SKM-1 (cell line): ENCODE data around the gene BAZ1B.
"Not testable (repeated sequence)": the region's sequence is repeated elsewhere in the genome, so short reads cannot be mapped to it uniquely, and the experiment has no call there.

Experiments used
- DNase-seq: peaks from one replicate; lab custom pipeline; 2025; ENCODE audit not compliant: unreplicated experiment; lab: John Stamatoyannopoulos, UW

Gene BAZ1B

GRCh38 chr7:73429622-73430505 lies 92.2 kb downstream of the BAZ1B start:
- no peak for DNase-seq

DNA sequence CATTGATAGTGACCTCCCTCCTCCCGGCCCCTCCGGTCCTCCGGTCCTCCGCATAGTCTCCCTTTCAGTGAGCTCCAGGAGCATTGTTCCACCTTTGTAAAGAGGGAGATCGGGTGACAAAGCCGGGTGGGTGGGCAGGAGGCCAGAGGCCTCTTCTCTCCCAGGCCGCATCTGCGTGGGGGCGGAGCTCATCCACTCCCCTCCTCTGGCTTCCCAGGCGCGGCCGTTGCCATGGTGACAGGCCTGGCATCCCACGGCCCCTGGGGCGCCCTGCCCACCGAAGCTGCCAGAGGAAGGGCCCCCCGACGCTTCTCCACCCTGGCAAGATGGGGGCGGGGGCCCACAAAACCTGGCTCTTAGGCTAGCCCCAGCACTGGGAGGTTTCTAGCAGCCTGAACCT lies 92.9 kb downstream of the BAZ1B start:
- no peak for DNase-seq

- no peak for DNase-seq
These were observed 93.9 kb downstream of the BAZ1B start for GRCh38 chr7:73427902-73428787.

- no peak for DNase-seq
These were observed 96.1 kb downstream of the BAZ1B start for GRCh38 chr7:73426016-73426415.

DNA sequence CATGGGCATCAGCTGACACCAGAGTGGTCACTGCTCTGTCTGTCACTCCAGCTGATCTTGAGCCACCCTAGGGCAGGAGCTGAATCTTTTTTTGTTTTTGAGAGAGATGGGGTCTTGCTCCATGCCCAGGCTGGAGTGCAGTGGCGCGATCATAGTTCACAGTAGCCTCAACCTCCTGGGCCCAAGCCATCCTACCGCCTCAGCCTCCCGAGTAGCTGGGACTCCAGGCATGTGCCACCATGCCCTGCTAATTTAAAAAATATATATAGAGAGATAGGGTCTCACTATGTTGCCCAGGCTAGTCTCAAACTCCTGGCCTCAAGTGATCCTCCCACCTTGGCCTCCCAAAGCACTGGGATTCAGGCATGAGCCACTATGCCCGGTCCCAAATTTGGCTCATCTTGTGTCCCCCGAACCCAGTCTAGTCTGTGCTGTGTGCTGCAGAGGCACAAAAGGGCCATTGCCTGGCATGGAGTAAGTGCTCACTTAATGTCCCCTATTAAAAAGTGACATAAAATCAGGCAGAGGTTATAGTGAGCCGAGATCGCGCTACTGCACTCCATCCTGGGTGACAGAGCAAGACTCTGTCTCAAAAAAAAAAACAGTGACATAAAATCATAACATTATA lies 96.6 kb downstream of the BAZ1B start:
- no peak for DNase-seq

DNA sequence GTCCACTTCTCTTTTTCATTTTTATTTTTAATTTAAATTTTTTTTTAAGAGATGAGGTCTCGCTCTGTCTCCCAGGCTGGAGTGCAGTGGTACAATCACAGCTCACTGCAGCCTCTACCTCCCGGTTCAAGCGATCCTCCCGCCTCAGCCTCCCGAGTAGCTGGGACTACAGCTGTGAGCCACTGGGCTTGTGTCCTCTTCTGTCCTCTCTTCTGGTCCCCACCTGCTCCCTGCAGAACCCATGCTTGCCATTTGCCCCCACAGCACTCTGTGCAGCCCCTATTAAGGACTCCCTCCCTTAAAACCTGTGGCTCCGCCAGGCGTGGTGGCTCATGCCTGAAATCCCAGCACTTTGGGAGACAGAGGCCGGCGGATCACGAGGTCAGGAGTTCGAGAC lies 97.6 kb downstream of the BAZ1B start:
- no peak for DNase-seq

- DNase-seq = no peak
These were observed 98.3 kb downstream of the BAZ1B start for GRCh38 chr7:73423519-73424488.

GRCh38 chr7:73420610-73421009 lies 101.5 kb downstream of the BAZ1B start:
- DNase-seq = not testable (repeated sequence)

GRCh38 chr7:73420016-73420415 lies 102.1 kb downstream of the BAZ1B start:
- DNase-seq = not testable (repeated sequence)

- no peak for DNase-seq
These were observed 103.9 kb downstream of the BAZ1B start for GRCh38 chr7:73418113-73418703.

DNA sequence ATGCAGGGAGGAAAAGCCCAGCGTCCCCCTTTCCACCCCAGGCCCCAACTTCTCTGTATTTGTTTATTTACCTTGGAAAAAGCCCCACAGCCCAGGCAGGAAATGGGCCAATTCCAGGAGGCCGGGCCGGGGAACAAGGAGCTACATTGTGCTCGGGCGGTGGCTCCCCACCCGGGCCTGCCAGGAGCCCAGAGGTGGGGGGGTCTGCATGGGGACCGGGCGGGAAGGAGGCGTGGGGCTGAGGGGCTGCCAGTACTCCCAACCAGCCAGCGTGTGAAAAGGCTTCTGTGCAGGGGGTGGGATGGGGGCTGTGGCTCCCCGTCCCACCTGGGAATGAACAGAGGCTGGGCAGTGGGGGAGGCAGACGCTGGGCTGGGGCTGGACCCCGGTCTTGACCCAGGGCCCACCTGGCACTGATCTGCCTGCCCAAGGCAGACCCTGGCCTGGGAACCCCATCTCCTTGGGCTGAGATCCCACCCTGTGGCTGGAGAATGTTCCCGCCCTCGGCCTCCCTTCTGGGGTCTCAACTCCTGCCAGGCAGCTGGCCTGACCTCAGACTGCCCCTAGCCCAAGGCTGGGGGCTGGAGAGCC lies 111.5 kb downstream of the BAZ1B start:
- not testable (repeated sequence) for DNase-seq

GRCh38 chr7:73404860-73405259 lies 117.2 kb downstream of the BAZ1B start:
- DNase-seq = not testable (repeated sequence)

DNA sequence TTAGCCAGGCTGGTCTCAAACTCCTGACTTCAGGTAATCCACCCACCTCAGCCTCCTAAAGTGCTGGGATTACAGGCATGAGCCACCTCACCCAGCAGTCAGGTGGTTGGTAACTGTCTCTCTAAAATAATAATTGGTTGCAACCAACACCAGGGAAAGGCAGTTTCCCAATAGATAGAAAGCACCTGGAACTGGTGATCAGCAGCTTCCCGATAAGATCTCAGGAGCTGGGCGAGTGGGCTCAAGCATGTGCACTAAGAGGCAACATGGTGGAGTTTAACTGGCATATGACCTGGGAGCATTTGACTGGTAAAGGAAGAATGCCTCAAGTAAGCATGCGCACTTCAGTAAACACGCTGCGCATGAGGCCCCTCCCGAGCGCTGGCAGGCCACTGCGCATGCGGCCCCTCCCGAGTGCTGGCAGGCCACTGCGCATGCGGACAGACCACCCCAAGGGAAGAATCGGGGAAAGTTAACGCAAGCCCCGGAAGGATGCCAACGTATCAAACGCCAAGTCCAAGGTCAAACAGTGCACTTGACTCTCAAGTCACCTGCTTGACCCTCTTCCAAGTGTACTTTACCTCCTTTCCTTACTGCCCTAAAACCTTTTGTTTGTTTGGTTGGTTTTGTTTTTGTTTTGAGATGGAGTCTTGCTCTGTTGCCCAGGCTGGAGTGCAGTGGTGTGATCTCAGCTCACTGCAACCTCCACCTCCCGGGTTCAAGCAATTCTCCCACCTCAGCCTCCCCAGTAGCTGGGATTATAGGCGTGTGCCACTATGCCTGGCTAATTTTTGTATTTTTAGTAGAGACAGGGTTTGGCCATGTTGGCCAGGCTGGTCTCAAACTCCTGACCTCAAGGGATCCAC lies 122.7 kb downstream of the BAZ1B start:
- DNase-seq = not testable (repeated sequence)

DNA sequence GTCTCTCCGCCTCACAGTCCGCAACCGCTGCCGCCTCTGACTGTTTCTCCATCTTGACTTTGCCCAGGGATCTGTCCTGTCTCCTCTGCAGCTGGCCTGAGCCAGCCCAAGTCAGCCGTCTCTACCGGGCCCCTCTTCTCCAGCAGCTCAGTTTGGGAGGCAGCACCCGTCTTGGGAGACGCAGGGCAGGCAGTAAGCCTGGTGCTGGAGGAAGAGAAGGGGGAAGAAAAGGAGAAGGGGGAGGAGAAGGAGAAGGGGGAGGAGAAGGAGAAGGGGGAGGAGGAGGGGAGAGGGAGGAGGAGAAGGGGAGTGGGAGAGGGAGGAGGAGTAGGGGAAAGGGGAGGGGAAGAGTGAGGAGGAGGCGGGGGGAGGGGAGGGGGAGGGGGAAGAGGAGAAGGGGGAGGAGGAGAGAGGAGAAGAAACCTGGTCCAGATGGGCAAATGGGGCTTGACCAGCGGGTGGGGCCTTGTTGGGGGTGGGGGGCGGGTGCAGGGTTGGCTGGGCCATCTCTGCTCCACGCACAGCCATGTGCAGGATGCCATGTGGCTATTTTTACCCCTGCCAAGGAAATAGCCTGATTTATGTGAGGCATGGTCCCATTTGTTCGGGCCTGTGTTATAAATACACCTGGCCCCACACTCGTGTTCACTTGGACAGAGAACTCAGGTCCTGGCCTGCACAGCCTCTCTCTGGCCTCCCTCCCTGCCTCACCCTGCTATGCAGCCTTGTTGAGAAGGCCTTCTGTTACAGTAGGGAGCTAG lies 124.4 kb downstream of the BAZ1B start:
- no peak for DNase-seq

DNA sequence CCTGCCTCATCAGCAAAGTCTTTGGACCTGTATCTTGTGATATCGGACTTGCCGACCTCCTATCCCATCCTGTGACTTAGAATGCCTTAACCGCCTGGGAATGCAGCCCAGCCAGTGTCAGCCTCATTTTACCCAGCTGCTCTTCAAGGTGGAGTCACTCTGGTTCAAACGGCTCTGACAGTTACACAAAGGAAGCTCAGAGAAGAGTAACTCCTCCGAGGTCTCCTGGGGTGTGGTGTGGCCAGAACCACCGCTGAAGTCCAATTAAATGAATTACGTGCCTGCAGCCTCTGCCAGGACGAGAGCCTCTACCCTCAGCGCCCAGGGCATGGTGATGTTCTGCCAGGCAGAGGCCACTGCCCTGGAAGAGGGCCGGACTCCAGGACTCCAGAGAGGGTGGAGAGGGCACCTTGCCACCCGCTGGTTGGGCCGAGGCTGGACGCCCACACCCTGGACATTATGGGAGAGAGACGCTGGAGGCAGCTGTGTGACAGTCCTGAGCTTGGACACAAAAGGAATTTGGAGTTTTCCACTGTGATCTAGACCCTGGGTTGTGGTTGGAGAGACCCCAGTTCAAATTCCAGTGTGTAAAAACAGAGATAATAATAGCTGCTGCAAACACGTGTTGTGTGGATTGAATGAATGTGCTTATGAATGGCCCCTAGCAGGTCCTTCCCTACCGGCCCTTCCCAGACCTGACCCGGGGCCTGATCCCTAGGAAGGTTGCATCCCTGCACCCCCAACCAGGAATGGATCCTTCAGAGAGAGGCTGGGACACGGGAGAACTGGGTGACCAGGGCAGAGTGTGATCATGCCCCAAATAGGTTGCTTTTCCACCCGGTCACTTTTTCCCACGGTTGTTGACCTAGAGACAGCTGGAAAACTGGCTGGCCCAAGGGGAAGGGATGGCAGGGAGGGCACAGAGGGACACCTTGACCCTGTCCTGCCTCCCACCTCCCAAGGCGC lies 126.3 kb downstream of the BAZ1B start:
- no peak for DNase-seq

GRCh38 chr7:73394422-73394821 lies 127.7 kb downstream of the BAZ1B start:
- DNase-seq = no peak

DNA sequence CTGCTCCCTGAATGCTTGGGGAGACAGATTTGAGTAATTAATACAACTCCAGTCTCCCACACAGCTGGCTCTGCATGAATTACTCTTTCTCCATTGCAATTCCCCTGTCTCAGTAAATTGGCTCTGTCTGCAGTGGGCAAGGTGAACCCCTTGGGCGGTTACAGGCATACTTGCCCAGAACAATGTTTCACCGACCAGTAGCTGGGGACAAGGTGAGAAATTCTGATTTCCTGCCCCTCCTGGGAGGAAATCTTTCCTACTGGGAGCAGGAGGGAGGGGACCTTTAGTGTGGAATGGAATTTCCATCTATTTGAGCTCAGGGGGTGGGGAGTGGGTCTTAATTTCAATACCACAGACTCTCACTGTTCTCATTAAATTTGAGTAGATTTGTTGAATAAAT lies 130.7 kb downstream of the BAZ1B start:
- DNase-seq = no peak
